WTC11 (cell line): ENCODE measurements around the gene CACYBP. TPM values are rescaled to one million over a fixed set of nuclear protein-coding genes. Genes with fewer than 3 reads are reported as not detected.
A peak's percentile ranks its signal among the peaks of the same experiment; 100 is the strongest.

Source experiments
- ATAC-seq: fragments of 200-7000 bp; cut with Tn5 transposase; 2 replicates; pipeline ENCODE4 v1.10.0; 2021; ENCODE audit warnings: mild to moderate bottlenecking, moderate library complexity
- CTCF ChIA-PET: fragments of 300-600 bp; sonication (Branson Sonifier 250); formaldehyde crosslinking; loops from one replicate; lab custom pipeline; 2021; ENCODE audit warnings: antibody characterized with exemption; lab: Charles Lee
- POLR2A ChIA-PET: fragments of 350-600 bp; sonication (Branson Sonifier 250); formaldehyde crosslinking; loops from one replicate; lab custom pipeline; 2021; ENCODE audit warnings: antibody characterized with exemption; lab: Charles Lee
- DNase-seq: peaks from one replicate; pipeline ENCODE4 v3.0.0; 2021; ENCODE audit warnings: low spot score
- H3K27ac Mint-ChIP-seq: 2 replicates; pipeline ENCODE4 v1.8.0; 2021; ENCODE audit warnings: mixed read lengths
- H3K27me3 Mint-ChIP-seq: 2 replicates; pipeline ENCODE4 v1.8.0; 2021; ENCODE audit warnings: low read depth, mild to moderate bottlenecking, moderate library complexity, mixed read lengths
- H3K36me3 Mint-ChIP-seq: 2 replicates; pipeline ENCODE4 v1.8.0; 2021; ENCODE audit warnings: mixed read lengths
- H3K4me1 Mint-ChIP-seq: 2 replicates; pipeline ENCODE4 v1.8.0; 2022; ENCODE audit warnings: mixed read lengths
- H3K4me3 Mint-ChIP-seq: 2 replicates; pipeline ENCODE4 v1.8.0; 2021; ENCODE audit warnings: mild to moderate bottlenecking, moderate library complexity, mixed read lengths
- H3K9me3 Mint-ChIP-seq: 2 replicates; pipeline ENCODE4 v1.8.0; 2021; ENCODE audit warnings: mixed read lengths
- ESRRA ChIP-seq: sonication (generic); formaldehyde crosslinking; IDR thresholded peaks from 2 replicates; pipeline ENCODE4 v1.8.1; 2022; ENCODE audit warnings: mild to moderate bottlenecking, missing genetic modification reagents, borderline replicate concordance
- RORB ChIP-seq: fragments of 250-450 bp; sonication (Bioruptor Pico); IDR thresholded peaks from 2 replicates; pipeline ENCODE4 v1.9.0; 2021; ENCODE audit warnings: mild to moderate bottlenecking
- TEAD1 ChIP-seq: sonication (generic); formaldehyde crosslinking; IDR thresholded peaks from 2 replicates; pipeline ENCODE4 v1.8.0; 2022; ENCODE audit warnings: mild to moderate bottlenecking, missing genetic modification reagents
- ZNF121 ChIP-seq: sonication (generic); formaldehyde crosslinking; IDR thresholded peaks from 2 replicates; pipeline ENCODE4 v1.8.0; 2023; ENCODE audit warnings: missing genetic modification reagents
- ZNF416 ChIP-seq: fragments of 250-450 bp; sonication (Bioruptor Pico); IDR thresholded peaks from 2 replicates; pipeline ENCODE4 v1.9.0; 2021; ENCODE audit warnings: mild to moderate bottlenecking, inconsistent platforms
- ZNF423 ChIP-seq: fragments of 250-450 bp; sonication (Bioruptor Pico); IDR thresholded peaks from 2 replicates; pipeline ENCODE4 v2.1.2; 2022; ENCODE audit warnings: mild to moderate bottlenecking, moderate library complexity
- total RNA-seq: library from RNA; stranded (reverse); gene quantifications from 3 replicates; pipeline ENCODE4 v1.2.3, GENCODE V29; 2021
- TF ChIP-seq, protein P1 (sequence below): sonication (generic); formaldehyde crosslinking; IDR thresholded peaks from 2 replicates; pipeline ENCODE4 v1.8.0; 2023; ENCODE audit warnings: missing genetic modification reagents
- TF ChIP-seq, protein P2 (sequence below): sonication (generic); formaldehyde crosslinking; IDR thresholded peaks from 2 replicates; pipeline ENCODE4 v1.8.1; 2023; ENCODE audit warnings: mild to moderate bottlenecking, missing genetic modification reagents, borderline replicate concordance
- TF ChIP-seq, protein P3 (sequence below): fragments of 200-600 bp; IDR thresholded peaks from 2 replicates; pipeline ENCODE4 v1.8.0; 2022; ENCODE audit warnings: antibody characterized with exemption
- TF ChIP-seq, protein P4 (sequence below): fragments of 250-450 bp; sonication (Bioruptor Pico); IDR thresholded peaks from 2 replicates; pipeline ENCODE4 v1.9.0; 2021; ENCODE audit warnings: mild to moderate bottlenecking
- TF ChIP-seq, protein P5 (sequence below): sonication (generic); formaldehyde crosslinking; IDR thresholded peaks from 2 replicates; pipeline ENCODE4 v1.8.1; 2023; ENCODE audit warnings: mild to moderate bottlenecking, missing genetic modification reagents, moderate library complexity
- TF ChIP-seq, protein P6 (sequence below): fragments of 250-450 bp; sonication (Bioruptor Pico); IDR thresholded peaks from 2 replicates; pipeline ENCODE4 v1.9.0; 2021; ENCODE audit warnings: mild to moderate bottlenecking, borderline replicate concordance
- TF ChIP-seq, protein P7 (sequence below): fragments of 250-450 bp; sonication (Bioruptor Pico); IDR thresholded peaks from 2 replicates; pipeline ENCODE4 v1.8.0; 2021; ENCODE audit warnings: mild to moderate bottlenecking

CACYBP gene
- total RNA-seq, 1 experiment from 2014 or later, result 211 TPM

DNA sequence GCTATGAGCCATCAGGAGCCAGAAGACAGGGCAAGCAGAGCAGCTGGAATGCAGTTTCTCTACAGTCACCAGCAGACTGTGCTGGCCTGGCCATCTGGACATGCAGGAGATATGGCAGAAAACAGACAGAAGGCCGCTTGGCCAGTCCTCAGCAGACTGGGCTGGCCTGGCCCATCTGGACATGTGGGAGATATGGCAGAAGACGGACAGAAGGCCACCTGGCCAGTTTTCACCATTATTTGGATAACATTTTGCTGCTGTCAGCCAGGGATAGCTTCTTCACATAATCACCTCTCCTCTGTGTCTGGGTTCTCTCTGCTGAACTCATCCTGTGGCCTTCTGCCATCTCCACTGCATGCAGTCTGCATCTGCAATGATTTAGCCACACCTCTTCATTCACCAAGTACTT lies 25.0 kb upstream of the CACYBP start (continued):
- TF ChIP-seq ZNF423 (CRISPR knock-in tag), result no peak
- TF ChIP-seq, protein P1, sequence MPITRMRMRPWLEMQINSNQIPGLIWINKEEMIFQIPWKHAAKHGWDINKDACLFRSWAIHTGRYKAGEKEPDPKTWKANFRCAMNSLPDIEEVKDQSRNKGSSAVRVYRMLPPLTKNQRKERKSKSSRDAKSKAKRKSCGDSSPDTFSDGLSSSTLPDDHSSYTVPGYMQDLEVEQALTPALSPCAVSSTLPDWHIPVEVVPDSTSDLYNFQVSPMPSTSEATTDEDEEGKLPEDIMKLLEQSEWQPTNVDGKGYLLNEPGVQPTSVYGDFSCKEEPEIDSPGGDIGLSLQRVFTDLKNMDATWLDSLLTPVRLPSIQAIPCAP (CRISPR knock-in tag), result no peak
- TF ChIP-seq, protein P2, sequence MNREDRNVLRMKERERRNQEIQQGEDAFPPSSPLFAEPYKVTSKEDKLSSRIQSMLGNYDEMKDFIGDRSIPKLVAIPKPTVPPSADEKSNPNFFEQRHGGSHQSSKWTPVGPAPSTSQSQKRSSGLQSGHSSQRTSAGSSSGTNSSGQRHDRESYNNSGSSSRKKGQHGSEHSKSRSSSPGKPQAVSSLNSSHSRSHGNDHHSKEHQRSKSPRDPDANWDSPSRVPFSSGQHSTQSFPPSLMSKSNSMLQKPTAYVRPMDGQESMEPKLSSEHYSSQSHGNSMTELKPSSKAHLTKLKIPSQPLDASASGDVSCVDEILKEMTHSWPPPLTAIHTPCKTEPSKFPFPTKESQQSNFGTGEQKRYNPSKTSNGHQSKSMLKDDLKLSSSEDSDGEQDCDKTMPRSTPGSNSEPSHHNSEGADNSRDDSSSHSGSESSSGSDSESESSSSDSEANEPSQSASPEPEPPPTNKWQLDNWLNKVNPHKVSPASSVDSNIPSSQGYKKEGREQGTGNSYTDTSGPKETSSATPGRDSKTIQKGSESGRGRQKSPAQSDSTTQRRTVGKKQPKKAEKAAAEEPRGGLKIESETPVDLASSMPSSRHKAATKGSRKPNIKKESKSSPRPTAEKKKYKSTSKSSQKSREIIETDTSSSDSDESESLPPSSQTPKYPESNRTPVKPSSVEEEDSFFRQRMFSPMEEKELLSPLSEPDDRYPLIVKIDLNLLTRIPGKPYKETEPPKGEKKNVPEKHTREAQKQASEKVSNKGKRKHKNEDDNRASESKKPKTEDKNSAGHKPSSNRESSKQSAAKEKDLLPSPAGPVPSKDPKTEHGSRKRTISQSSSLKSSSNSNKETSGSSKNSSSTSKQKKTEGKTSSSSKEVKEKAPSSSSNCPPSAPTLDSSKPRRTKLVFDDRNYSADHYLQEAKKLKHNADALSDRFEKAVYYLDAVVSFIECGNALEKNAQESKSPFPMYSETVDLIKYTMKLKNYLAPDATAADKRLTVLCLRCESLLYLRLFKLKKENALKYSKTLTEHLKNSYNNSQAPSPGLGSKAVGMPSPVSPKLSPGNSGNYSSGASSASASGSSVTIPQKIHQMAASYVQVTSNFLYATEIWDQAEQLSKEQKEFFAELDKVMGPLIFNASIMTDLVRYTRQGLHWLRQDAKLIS (CRISPR knock-in tag), result no peak
- TF ChIP-seq, protein P3, sequence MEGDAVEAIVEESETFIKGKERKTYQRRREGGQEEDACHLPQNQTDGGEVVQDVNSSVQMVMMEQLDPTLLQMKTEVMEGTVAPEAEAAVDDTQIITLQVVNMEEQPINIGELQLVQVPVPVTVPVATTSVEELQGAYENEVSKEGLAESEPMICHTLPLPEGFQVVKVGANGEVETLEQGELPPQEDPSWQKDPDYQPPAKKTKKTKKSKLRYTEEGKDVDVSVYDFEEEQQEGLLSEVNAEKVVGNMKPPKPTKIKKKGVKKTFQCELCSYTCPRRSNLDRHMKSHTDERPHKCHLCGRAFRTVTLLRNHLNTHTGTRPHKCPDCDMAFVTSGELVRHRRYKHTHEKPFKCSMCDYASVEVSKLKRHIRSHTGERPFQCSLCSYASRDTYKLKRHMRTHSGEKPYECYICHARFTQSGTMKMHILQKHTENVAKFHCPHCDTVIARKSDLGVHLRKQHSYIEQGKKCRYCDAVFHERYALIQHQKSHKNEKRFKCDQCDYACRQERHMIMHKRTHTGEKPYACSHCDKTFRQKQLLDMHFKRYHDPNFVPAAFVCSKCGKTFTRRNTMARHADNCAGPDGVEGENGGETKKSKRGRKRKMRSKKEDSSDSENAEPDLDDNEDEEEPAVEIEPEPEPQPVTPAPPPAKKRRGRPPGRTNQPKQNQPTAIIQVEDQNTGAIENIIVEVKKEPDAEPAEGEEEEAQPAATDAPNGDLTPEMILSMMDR, result no peak
- TF ChIP-seq, protein P4, sequence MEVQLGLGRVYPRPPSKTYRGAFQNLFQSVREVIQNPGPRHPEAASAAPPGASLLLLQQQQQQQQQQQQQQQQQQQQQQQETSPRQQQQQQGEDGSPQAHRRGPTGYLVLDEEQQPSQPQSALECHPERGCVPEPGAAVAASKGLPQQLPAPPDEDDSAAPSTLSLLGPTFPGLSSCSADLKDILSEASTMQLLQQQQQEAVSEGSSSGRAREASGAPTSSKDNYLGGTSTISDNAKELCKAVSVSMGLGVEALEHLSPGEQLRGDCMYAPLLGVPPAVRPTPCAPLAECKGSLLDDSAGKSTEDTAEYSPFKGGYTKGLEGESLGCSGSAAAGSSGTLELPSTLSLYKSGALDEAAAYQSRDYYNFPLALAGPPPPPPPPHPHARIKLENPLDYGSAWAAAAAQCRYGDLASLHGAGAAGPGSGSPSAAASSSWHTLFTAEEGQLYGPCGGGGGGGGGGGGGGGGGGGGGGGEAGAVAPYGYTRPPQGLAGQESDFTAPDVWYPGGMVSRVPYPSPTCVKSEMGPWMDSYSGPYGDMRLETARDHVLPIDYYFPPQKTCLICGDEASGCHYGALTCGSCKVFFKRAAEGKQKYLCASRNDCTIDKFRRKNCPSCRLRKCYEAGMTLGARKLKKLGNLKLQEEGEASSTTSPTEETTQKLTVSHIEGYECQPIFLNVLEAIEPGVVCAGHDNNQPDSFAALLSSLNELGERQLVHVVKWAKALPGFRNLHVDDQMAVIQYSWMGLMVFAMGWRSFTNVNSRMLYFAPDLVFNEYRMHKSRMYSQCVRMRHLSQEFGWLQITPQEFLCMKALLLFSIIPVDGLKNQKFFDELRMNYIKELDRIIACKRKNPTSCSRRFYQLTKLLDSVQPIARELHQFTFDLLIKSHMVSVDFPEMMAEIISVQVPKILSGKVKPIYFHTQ (CRISPR knock-in tag), result no peak
- TF ChIP-seq, all 79 proteins: peak for 0

DNA sequence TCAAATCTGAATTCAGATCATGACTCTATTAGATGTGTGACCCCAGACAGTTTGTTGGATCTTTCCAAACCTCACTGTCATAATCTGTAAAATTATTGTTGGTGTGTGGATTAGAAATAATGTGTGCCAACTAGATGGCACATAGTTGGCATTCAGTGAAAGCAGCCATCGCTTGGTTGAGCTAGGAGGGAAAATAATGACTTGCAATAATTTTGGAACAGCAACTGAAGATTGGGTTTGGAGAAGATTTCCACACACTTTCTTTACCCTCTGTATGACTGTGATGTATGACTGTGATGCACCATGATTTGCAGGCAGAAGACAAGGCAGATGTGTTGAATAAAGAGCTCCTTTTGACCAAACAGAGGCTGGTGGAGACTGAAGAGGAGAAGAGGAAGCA lies 24.0 kb upstream of the CACYBP start:
- ChIA-PET CTCF (no interaction called here), POLR2A (no interaction called here)
- TF ChIP-seq, protein P5, sequence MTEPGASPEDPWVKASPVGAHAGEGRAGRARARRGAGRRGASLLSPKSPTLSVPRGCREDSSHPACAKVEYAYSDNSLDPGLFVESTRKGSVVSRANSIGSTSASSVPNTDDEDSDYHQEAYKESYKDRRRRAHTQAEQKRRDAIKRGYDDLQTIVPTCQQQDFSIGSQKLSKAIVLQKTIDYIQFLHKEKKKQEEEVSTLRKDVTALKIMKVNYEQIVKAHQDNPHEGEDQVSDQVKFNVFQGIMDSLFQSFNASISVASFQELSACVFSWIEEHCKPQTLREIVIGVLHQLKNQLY (CRISPR knock-in tag), result no peak
- TF ChIP-seq RORB (CRISPR knock-in tag) (no peak), ESRRA (CRISPR knock-in tag) (no peak), ZNF416 (no peak), TEAD1 (CRISPR knock-in tag) (no peak), ZNF121 (no peak)
- TF ChIP-seq, protein P6, sequence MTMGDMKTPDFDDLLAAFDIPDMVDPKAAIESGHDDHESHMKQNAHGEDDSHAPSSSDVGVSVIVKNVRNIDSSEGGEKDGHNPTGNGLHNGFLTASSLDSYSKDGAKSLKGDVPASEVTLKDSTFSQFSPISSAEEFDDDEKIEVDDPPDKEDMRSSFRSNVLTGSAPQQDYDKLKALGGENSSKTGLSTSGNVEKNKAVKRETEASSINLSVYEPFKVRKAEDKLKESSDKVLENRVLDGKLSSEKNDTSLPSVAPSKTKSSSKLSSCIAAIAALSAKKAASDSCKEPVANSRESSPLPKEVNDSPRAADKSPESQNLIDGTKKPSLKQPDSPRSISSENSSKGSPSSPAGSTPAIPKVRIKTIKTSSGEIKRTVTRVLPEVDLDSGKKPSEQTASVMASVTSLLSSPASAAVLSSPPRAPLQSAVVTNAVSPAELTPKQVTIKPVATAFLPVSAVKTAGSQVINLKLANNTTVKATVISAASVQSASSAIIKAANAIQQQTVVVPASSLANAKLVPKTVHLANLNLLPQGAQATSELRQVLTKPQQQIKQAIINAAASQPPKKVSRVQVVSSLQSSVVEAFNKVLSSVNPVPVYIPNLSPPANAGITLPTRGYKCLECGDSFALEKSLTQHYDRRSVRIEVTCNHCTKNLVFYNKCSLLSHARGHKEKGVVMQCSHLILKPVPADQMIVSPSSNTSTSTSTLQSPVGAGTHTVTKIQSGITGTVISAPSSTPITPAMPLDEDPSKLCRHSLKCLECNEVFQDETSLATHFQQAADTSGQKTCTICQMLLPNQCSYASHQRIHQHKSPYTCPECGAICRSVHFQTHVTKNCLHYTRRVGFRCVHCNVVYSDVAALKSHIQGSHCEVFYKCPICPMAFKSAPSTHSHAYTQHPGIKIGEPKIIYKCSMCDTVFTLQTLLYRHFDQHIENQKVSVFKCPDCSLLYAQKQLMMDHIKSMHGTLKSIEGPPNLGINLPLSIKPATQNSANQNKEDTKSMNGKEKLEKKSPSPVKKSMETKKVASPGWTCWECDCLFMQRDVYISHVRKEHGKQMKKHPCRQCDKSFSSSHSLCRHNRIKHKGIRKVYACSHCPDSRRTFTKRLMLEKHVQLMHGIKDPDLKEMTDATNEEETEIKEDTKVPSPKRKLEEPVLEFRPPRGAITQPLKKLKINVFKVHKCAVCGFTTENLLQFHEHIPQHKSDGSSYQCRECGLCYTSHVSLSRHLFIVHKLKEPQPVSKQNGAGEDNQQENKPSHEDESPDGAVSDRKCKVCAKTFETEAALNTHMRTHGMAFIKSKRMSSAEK (CRISPR knock-in tag), result no peak
- TF ChIP-seq, protein P7, sequence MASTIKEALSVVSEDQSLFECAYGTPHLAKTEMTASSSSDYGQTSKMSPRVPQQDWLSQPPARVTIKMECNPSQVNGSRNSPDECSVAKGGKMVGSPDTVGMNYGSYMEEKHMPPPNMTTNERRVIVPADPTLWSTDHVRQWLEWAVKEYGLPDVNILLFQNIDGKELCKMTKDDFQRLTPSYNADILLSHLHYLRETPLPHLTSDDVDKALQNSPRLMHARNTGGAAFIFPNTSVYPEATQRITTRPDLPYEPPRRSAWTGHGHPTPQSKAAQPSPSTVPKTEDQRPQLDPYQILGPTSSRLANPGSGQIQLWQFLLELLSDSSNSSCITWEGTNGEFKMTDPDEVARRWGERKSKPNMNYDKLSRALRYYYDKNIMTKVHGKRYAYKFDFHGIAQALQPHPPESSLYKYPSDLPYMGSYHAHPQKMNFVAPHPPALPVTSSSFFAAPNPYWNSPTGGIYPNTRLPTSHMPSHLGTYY (CRISPR knock-in tag), result no peak
- H3K4me3 Mint-ChIP-seq, result no peak overlapping the region
- H3K4me1 Mint-ChIP-seq, result peaks cover 2% of the 10 kb centered on the region; the same call in 1 of the 2 replicates
- no peaks in the 10 kb centered on the region for H3K9me3 Mint-ChIP-seq
- peak overlapping the region; percentile 43; the same call in 1 of the 2 replicates for H3K27ac Mint-ChIP-seq
- ATAC-seq (no peak), DNase-seq (no peak)
- no peaks in the 10 kb centered on the region for H3K27me3 Mint-ChIP-seq
- peaks cover 72% of the 10 kb centered on the region for H3K36me3 Mint-ChIP-seq
